Measurements from ENCODE around the gene BIN2. TPM values are rescaled to one million over a fixed set of nuclear protein-coding genes. Genes with fewer than 3 reads are reported as not detected.

The BIN2 gene
- total and polyA plus RNA-seq, 9 of the 15 experiments (the other 6 are each of a cell fraction or from before 2014, with no cell fraction given) = 0.04 to 0.39 (median 0.25) TPM; not detected in 1

DNA sequence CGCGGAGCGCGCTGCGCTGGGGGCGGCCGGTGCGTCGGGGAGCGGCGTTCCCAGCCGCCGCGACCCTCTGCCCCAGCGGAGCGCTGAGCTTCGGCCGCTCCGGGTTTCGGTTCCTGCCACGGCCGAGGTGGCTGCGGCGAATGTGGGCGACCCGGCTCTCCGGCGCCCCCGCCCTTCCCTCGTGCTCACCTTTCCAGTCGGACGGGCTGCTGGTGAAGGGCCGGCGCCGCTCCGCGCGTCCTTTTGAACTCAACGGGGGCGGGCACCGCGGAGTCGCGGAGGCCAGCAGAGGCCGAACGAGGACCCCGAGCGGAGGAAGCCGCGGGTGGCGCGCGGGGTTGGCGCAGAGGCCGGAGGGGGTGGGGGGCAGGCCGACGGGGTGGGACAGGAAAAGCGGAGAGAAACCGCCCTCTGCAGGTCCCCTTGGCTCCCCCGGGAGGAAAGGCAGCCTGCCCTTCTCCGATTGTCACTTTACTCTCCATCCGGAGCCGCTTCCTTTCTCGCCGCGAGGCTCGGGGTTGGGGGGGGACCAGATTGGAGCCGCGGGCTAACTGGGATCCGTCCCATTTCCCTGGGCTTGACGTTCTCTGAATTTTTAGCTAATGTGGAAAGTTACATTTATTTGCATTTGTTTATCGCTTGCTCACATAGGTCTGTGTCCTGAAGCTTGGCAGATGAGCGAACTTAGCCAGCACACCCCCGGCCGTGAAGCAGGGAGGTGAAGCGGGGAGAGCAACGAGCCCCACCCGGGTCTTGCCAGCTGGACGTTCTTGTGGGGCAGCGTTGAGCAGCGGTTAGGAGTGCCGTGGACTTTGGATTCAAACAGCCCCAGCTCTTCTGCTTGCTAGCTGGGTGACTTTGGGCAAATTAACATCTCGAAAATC, 53.7 kb downstream of the BIN2 start, which contains the start of gene SMAGP (continued):
- TF ChIP-seq, protein P1, sequence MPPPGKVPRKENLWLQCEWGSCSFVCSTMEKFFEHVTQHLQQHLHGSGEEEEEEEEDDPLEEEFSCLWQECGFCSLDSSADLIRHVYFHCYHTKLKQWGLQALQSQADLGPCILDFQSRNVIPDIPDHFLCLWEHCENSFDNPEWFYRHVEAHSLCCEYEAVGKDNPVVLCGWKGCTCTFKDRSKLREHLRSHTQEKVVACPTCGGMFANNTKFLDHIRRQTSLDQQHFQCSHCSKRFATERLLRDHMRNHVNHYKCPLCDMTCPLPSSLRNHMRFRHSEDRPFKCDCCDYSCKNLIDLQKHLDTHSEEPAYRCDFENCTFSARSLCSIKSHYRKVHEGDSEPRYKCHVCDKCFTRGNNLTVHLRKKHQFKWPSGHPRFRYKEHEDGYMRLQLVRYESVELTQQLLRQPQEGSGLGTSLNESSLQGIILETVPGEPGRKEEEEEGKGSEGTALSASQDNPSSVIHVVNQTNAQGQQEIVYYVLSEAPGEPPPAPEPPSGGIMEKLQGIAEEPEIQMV (tag; conservative IDR thresholded peaks at IDR 0.05; ENCODE audit: low read depth) = no peak
- TF ChIP-seq, protein P2, sequence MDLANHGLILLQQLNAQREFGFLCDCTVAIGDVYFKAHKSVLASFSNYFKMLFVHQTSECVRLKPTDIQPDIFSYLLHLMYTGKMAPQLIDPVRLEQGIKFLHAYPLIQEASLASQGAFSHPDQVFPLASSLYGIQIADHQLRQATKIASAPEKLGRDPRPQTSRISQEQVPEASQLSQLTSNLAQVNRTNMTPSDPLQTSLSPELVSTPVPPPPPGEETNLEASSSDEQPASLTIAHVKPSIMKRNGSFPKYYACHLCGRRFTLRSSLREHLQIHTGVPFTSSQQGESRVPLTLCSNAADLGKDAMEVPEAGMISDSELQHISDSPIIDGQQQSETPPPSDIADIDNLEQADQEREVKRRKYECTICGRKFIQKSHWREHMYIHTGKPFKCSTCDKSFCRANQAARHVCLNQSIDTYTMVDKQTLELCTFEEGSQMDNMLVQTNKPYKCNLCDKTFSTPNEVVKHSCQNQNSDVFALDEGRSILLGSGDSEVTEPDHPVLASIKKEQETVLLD (IDR thresholded peaks at IDR 0.05) = no peak
- no peak for TF ChIP-seq SIRT6 (IDR thresholded peaks at IDR 0.05; ENCODE audit: low read depth, low read length)
- TF ChIP-seq ETS2 (tag; IDR thresholded peaks at IDR 0.05; ENCODE audit: borderline replicate concordance, poor library complexity, severe bottlenecking) = no peak
- TF ChIP-seq MAZ (CRISPR knock-in tag; conservative IDR thresholded peaks at IDR 0.05 in 1 of 2, IDR thresholded peaks at IDR 0.05 in 1 of 2) = peak in 1 of 2 experiments; percentile 83; a peak in 3 of 4 replicates
- TF ChIP-seq CBX5 (IDR thresholded peaks at IDR 0.05; ENCODE audit: borderline replicate concordance, low read depth) = no peak
- TF ChIP-seq TAF1 (IDR thresholded peaks at IDR 0.05; ENCODE audit: control insufficient read depth, extremely low read depth, insufficient read depth, low read length, severe bottlenecking) = peak; percentile 60
- TF ChIP-seq NFATC3 (IDR thresholded peaks at IDR 0.05) = no peak
- TF ChIP-seq, protein P3, sequence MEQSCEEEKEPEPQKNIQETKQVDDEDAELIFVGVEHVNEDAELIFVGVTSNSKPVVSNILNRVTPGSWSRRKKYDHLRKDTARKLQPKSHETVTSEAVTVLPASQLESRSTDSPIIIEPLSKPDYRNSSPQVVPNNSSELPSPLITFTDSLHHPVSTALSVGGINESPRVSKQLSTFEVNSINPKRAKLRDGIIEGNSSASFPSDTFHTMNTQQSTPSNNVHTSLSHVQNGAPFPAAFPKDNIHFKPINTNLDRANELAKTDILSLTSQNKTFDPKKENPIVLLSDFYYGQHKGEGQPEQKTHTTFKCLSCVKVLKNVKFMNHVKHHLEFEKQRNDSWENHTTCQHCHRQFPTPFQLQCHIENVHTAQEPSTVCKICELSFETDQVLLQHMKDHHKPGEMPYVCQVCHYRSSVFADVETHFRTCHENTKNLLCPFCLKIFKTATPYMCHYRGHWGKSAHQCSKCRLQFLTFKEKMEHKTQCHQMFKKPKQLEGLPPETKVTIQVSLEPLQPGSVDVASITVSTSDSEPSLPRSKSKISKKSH (CRISPR knock-in tag; IDR thresholded peaks at IDR 0.05) = no peak
- TF ChIP-seq DACH1 (IDR thresholded peaks at IDR 0.05; ENCODE audit: partially characterized antibody) = no peak
- no peak for TF ChIP-seq FUS (optimal IDR thresholded peaks at IDR 0.05; ENCODE audit: low read depth, low read length)
- TF ChIP-seq, protein P4, sequence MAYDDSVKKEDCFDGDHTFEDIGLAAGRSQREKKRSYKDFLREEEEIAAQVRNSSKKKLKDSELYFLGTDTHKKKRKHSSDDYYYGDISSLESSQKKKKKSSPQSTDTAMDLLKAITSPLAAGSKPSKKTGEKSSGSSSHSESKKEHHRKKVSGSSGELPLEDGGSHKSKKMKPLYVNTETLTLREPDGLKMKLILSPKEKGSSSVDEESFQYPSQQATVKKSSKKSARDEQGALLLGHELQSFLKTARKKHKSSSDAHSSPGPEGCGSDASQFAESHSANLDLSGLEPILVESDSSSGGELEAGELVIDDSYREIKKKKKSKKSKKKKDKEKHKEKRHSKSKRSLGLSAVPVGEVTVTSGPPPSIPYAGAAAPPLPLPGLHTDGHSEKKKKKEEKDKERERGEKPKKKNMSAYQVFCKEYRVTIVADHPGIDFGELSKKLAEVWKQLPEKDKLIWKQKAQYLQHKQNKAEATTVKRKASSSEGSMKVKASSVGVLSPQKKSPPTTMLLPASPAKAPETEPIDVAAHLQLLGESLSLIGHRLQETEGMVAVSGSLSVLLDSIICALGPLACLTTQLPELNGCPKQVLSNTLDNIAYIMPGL (CRISPR knock-in tag; IDR thresholded peaks at IDR 0.05) = no peak
- no peak for TF ChIP-seq ZFPM2 (CRISPR knock-in tag; IDR thresholded peaks at IDR 0.05)
- no peak for TF ChIP-seq THRAP3 (IDR thresholded peaks at IDR 0.05; ENCODE audit: borderline replicate concordance)
- no peak for TF ChIP-seq SREBF2 (CRISPR knock-in tag; IDR thresholded peaks at IDR 0.05)
- TF ChIP-seq, protein P5, sequence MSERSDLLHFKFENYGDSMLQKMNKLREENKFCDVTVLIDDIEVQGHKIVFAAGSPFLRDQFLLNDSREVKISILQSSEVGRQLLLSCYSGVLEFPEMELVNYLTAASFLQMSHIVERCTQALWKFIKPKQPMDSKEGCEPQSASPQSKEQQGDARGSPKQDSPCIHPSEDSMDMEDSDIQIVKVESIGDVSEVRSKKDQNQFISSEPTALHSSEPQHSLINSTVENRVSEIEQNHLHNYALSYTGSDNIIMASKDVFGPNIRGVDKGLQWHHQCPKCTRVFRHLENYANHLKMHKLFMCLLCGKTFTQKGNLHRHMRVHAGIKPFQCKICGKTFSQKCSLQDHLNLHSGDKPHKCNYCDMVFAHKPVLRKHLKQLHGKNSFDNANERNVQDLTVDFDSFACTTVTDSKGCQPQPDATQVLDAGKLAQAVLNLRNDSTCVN (CRISPR knock-in tag; IDR thresholded peaks at IDR 0.05) = no peak
- TF ChIP-seq, protein P6, sequence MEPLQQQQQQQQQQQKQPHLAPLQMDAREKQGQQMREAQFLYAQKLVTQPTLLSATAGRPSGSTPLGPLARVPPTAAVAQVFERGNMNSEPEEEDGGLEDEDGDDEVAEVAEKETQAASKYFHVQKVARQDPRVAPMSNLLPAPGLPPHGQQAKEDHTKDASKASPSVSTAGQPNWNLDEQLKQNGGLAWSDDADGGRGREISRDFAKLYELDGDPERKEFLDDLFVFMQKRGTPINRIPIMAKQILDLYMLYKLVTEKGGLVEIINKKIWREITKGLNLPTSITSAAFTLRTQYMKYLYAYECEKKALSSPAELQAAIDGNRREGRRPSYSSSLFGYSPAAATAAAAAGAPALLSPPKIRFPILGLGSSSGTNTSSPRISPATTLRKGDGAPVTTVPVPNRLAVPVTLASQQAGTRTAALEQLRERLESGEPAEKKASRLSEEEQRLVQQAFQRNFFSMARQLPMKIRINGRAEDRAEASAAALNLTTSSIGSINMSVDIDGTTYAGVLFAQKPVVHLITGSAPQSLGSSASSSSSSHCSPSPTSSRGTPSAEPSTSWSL (CRISPR knock-in tag; IDR thresholded peaks at IDR 0.05; ENCODE audit: borderline replicate concordance) = no peak

All from K562 (cell line).